T follicular helper cell (primary cell): ENCODE results near the gene SHMT2.

ENCODE experiments used
- DNase-seq: peaks from one replicate; pipeline ENCODE4 v3.0.0-alpha.2; 2020; ENCODE audit warnings: low read depth

The SHMT2 gene

GRCh38 chr12:57198329-57198728, 31.2 kb upstream of the SHMT2 start:
- DNase-seq: no peak

GRCh38 chr12:57199191-57199590, 30.3 kb upstream of the SHMT2 start:
- DNase-seq: no peak

- DNase-seq: no peak
Measured at GRCh38 chr12:57200497-57200896, 29.0 kb upstream of the SHMT2 start.

- no peak for DNase-seq
Measured at GRCh38 chr12:57201219-57201618, 28.3 kb upstream of the SHMT2 start.

- DNase-seq: no peak
Measured at GRCh38 chr12:57201631-57202030, 27.9 kb upstream of the SHMT2 start.

- no peak for DNase-seq
Measured at GRCh38 chr12:57202321-57202720, 27.2 kb upstream of the SHMT2 start.

GRCh38 chr12:57203201-57203600, 26.3 kb upstream of the SHMT2 start:
- no peak for DNase-seq

- no peak for DNase-seq
Measured at GRCh38 chr12:57203791-57204190, 25.7 kb upstream of the SHMT2 start.

- DNase-seq: no peak
Measured at GRCh38 chr12:57204454-57204853, 25.1 kb upstream of the SHMT2 start.

- no peak for DNase-seq
Measured at GRCh38 chr12:57205186-57205585, 24.3 kb upstream of the SHMT2 start.

- no peak for DNase-seq
Measured at GRCh38 chr12:57205931-57206330, 23.6 kb upstream of the SHMT2 start.

- DNase-seq: no peak
Measured at GRCh38 chr12:57207731-57208630, 21.5 kb upstream of the SHMT2 start.

GRCh38 chr12:57208631-57209282, 20.8 kb upstream of the SHMT2 start:
- no peak for DNase-seq

- no peak for DNase-seq
Measured at GRCh38 chr12:57209916-57210315, 19.6 kb upstream of the SHMT2 start.

- DNase-seq: no peak
Measured at GRCh38 chr12:57210461-57210860, 19.1 kb upstream of the SHMT2 start.

- no peak for DNase-seq
Measured at GRCh38 chr12:57210926-57211692, 18.4 kb upstream of the SHMT2 start.

GRCh38 chr12:57211791-57212700, 17.5 kb upstream of the SHMT2 start:
- DNase-seq: no peak

- no peak for DNase-seq
Measured at GRCh38 chr12:57212701-57213057, 16.8 kb upstream of the SHMT2 start.

- DNase-seq: peak; percentile 76
Measured at GRCh38 chr12:57213058-57213715, 16.3 kb upstream of the SHMT2 start.

- DNase-seq: no peak
Measured at GRCh38 chr12:57213763-57214397, 15.6 kb upstream of the SHMT2 start.

GRCh38 chr12:57214398-57214781, 15.1 kb upstream of the SHMT2 start:
- peak; percentile 59 for DNase-seq
